ENCODE results near the gene PFKM.
A peak's percentile ranks its signal among the peaks of the same experiment; 100 is the strongest.

Gene PFKM

DNA sequence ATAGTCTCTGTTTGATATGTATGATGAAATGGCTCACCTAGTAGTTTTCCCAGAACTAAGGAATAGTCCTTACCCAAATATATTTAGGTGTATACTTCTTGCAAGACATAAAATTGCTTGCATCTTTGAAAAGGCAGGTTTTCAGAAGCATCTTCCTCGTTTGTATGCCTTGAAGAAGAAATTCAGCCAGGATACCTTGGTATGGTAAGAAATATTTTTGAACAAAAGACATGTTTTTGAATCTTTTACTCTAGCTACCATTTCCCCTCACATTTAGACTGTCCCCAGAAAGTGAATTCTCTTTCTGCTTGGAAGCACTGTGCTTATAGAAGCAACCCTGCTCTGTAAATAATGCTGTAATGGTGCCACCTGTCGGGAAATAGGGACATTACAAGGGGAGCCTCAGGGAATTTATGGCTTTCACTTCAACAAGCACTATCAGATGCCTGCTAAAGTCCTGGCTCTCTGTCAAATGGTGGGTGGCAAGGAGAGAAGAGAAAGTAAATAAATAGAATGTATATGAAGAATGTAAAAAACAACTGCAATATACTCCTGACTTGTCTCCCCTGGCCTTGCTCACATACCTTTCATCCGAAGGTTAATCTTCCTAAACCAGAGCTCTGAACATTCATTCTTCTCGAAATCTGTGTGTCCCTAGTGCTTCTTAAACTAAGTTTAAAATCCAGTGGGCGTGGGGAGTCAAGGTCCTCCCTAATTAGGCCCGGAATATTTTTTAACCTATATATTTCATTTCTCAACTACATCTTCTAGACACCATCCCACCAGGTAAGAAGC lies 70.4 kb downstream of the PFKM start:
- Histone ChIP-seq H4K20me1 (ENCODE audit: control insufficient read depth, insufficient read depth, low read depth, low read length) (no peaks in the 10 kb centered on the region), H3K27ac (ENCODE audit: low read depth, low read length) (no peak overlapping the region), H3K4me3 (ENCODE audit: low read length) (no peak overlapping the region), H3K27me3 (ENCODE audit: control insufficient read depth, low read length) (peaks cover 38% of the 10 kb centered on the region), H3K4me1 (ENCODE audit: control insufficient read depth, low read length) (peaks cover 16% of the 10 kb centered on the region), H3F3A (ENCODE audit: control insufficient read depth, insufficient read depth) (peaks cover 6% of the 10 kb centered on the region; the same call in 1 of the 2 replicates), H3K9me3 (ENCODE audit: control insufficient read depth, insufficient read depth, low read length) (no peaks in the 10 kb centered on the region), H3K36me3 (ENCODE audit: control insufficient read depth, low read length) (no peaks in the 10 kb centered on the region), H3K9me2 (replicated peaks; ENCODE audit: control insufficient read depth, low read length) (no peaks in the 10 kb centered on the region), H3K4me2 (ENCODE audit: low read length) (no peak overlapping the region), H3K79me2 (ENCODE audit: control insufficient read depth, low read length) (no peaks in the 10 kb centered on the region)
- no peak for TF ChIP-seq EZH2phosphoT487 (IDR thresholded peaks at IDR 0.05; ENCODE audit: borderline replicate concordance, low read length)
- TF ChIP-seq, protein P1, sequence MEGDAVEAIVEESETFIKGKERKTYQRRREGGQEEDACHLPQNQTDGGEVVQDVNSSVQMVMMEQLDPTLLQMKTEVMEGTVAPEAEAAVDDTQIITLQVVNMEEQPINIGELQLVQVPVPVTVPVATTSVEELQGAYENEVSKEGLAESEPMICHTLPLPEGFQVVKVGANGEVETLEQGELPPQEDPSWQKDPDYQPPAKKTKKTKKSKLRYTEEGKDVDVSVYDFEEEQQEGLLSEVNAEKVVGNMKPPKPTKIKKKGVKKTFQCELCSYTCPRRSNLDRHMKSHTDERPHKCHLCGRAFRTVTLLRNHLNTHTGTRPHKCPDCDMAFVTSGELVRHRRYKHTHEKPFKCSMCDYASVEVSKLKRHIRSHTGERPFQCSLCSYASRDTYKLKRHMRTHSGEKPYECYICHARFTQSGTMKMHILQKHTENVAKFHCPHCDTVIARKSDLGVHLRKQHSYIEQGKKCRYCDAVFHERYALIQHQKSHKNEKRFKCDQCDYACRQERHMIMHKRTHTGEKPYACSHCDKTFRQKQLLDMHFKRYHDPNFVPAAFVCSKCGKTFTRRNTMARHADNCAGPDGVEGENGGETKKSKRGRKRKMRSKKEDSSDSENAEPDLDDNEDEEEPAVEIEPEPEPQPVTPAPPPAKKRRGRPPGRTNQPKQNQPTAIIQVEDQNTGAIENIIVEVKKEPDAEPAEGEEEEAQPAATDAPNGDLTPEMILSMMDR (IDR thresholded peaks at IDR 0.05; ENCODE audit: low read depth, low read length, poor library complexity, severe bottlenecking): peak; percentile 82

DNA sequence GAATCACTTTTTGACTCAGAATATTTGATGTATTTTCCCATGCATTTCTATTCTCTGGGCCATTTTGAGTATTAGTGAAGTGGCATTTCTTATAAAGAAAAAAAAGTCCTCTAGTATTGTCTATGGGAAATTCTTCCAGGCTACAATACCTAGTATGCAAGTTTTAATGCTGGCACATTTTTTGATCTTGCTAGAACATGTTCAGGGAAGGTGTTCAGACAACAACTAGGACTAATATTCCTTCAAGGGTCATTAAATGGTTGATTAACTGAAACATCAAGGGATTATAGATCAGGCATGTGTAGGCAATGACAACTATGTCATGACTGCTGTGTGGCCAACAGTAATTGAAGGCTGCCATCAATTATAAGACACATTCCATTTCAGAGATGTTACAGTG lies 71.9 kb downstream of the PFKM start:
- Histone ChIP-seq H3K4me3 (ENCODE audit: low read length) (no peak overlapping the region), H3K79me2 (ENCODE audit: control insufficient read depth, low read length) (no peaks in the 10 kb centered on the region), H3K9me2 (replicated peaks; ENCODE audit: control insufficient read depth, low read length) (no peaks in the 10 kb centered on the region), H3K4me2 (ENCODE audit: low read length) (no peak overlapping the region), H3K36me3 (ENCODE audit: control insufficient read depth, low read length) (no peaks in the 10 kb centered on the region), H3K4me1 (ENCODE audit: control insufficient read depth, low read length) (peaks cover 4% of the 10 kb centered on the region), H3F3A (ENCODE audit: control insufficient read depth, insufficient read depth) (no peaks in the 10 kb centered on the region), H3K9me3 (ENCODE audit: control insufficient read depth, insufficient read depth, low read length) (no peaks in the 10 kb centered on the region), H3K27me3 (ENCODE audit: control insufficient read depth, low read length) (peaks cover 32% of the 10 kb centered on the region), H4K20me1 (ENCODE audit: control insufficient read depth, insufficient read depth, low read depth, low read length) (no peaks in the 10 kb centered on the region), H3K27ac (ENCODE audit: low read depth, low read length) (no peak overlapping the region)
- TF ChIP-seq, protein P1 (IDR thresholded peaks at IDR 0.05; ENCODE audit: low read depth, low read length, poor library complexity, severe bottlenecking): no peak
- no peak for TF ChIP-seq EZH2phosphoT487 (IDR thresholded peaks at IDR 0.05; ENCODE audit: borderline replicate concordance, low read length)

DNA sequence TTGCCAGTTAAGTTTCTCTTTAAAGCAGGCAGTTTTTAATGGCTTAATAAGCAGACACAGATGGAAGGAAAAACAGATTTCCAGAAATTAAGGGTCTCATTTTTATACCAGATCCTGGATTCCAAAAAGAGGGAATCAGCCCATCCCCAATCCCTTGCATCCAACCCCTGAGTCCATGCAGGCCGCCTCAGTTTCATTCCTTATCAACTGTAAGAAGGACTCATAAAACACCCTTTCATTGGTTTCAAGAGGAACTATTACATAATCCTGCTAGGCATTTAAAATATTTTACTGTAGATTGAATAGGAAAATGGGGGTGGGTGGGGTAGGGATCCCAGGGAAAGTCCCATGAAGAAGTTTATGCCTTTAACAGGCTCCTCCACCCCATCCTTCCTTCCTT lies 73.7 kb downstream of the PFKM start:
- no peaks in the 10 kb centered on the region for H3K9me3 ChIP-seq (ENCODE audit: control insufficient read depth, insufficient read depth, low read length)
- TF ChIP-seq, protein P1 (IDR thresholded peaks at IDR 0.05; ENCODE audit: low read depth, low read length, poor library complexity, severe bottlenecking): no peak
- TF ChIP-seq EZH2phosphoT487 (IDR thresholded peaks at IDR 0.05; ENCODE audit: borderline replicate concordance, low read length): no peak
- H3K79me2 ChIP-seq (ENCODE audit: control insufficient read depth, low read length): no peaks in the 10 kb centered on the region
- no peaks in the 10 kb centered on the region for H3K9me2 ChIP-seq (replicated peaks; ENCODE audit: control insufficient read depth, low read length)
- H3F3A ChIP-seq (ENCODE audit: control insufficient read depth, insufficient read depth): no peaks in the 10 kb centered on the region
- H3K4me1 ChIP-seq (ENCODE audit: control insufficient read depth, low read length): peaks cover 10% of the 10 kb centered on the region
- peaks cover 29% of the 10 kb centered on the region for H3K27me3 ChIP-seq (ENCODE audit: control insufficient read depth, low read length)
- H3K36me3 ChIP-seq (ENCODE audit: control insufficient read depth, low read length): no peaks in the 10 kb centered on the region
- no peak overlapping the region for H3K27ac ChIP-seq (ENCODE audit: low read depth, low read length)
- H3K4me2 ChIP-seq (ENCODE audit: low read length): no peak overlapping the region
- H4K20me1 ChIP-seq (ENCODE audit: control insufficient read depth, insufficient read depth, low read depth, low read length): no peaks in the 10 kb centered on the region
- no peak overlapping the region for H3K4me3 ChIP-seq (ENCODE audit: low read length)

All from DOHH2 (cell line).